WTC11 (cell line): Measurements from ENCODE around the gene GUCY2C.

Experiments used
- CREM ChIP-seq: sonication (generic); formaldehyde crosslinking; IDR thresholded peaks from 2 replicates; pipeline ENCODE4 v1.8.1; 2022; ENCODE audit warnings: mild to moderate bottlenecking, missing genetic modification reagents, moderate library complexity
- MAX ChIP-seq: sonication (generic); formaldehyde crosslinking; IDR thresholded peaks from 2 replicates; pipeline ENCODE4 v1.8.0; 2022; ENCODE audit warnings: mild to moderate bottlenecking, missing genetic modification reagents

GRCh38 chr12:14714437-14714836 is 18.0 kb upstream of the GUCY2C start:
- no peak for TF ChIP-seq MAX
- no peak for TF ChIP-seq CREM (CRISPR knock-in tag)
